ENCODE results near the gene DENND6B.

DNA sequence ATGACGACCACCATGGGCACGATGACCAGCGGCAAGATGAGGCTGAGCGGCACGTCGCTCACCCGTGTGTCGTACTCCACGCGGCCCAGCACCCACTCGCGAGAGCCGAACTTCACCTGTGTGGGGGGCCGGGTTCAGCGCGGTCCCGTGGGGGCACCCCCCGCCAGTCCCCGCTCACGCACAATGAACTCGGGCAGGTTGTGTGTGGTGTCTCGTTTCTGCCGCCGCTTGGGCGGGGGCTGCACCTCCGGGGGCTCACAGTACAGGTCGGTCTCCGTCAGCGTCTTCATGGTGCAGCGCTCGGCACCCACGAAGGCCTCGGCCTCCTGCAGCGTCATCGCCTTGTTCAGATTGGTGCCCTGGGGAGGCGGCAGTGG, 45.4 kb downstream of the DENND6B start:
- TF ChIP-seq, protein P1, sequence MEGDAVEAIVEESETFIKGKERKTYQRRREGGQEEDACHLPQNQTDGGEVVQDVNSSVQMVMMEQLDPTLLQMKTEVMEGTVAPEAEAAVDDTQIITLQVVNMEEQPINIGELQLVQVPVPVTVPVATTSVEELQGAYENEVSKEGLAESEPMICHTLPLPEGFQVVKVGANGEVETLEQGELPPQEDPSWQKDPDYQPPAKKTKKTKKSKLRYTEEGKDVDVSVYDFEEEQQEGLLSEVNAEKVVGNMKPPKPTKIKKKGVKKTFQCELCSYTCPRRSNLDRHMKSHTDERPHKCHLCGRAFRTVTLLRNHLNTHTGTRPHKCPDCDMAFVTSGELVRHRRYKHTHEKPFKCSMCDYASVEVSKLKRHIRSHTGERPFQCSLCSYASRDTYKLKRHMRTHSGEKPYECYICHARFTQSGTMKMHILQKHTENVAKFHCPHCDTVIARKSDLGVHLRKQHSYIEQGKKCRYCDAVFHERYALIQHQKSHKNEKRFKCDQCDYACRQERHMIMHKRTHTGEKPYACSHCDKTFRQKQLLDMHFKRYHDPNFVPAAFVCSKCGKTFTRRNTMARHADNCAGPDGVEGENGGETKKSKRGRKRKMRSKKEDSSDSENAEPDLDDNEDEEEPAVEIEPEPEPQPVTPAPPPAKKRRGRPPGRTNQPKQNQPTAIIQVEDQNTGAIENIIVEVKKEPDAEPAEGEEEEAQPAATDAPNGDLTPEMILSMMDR (IDR thresholded peaks at IDR 0.05): no peak
- no peak for TF ChIP-seq POLR2A (IDR thresholded peaks at IDR 0.05)
- TF ChIP-seq POLR2AphosphoS5 (IDR thresholded peaks at IDR 0.05): no peak
